Breast epithelium (tissue), 4 donors: ENCODE data around the gene SERPINA9. TPM values are rescaled to one million over a fixed set of nuclear protein-coding genes. Genes with fewer than 3 reads are reported as not detected.

Experiments
- DNase-seq, 2 donors: peaks; one replicate each; pipeline ENCODE4 v3.0.0-alpha.2; 2019; ENCODE audit warnings: low spot score in 2 of 2
- H3K27ac ChIP-seq, 2 donors: fragments of 200-600 bp; sonication (generic) in 1 of 2; one replicate each; pipeline ENCODE4 v1.5.1; 2016 to 2019; ENCODE audit warnings: mild to moderate bottlenecking in 1 of 2
- H3K27me3 ChIP-seq, 2 donors: fragments of 200-600 bp; sonication (generic) in 1 of 2; one replicate each; pipeline versions ENCODE4 v1.5.1 to v1.6.0; 2017 to 2019; ENCODE audit warnings: control low read depth in 1 of 2, mild to moderate bottlenecking in 1 of 2
- H3K36me3 ChIP-seq: fragments of 200-600 bp; one replicate; pipeline ENCODE4 v1.5.1; 2019
- H3K4me1 ChIP-seq, 2 donors: fragments of 200-600 bp; sonication (generic); one replicate each; pipeline ENCODE4 v1.5.1; 2016 to 2019; ENCODE audit warnings: control low read depth in 1 of 2
- H3K4me3 ChIP-seq, 3 donors: fragments of 200-600 bp; sonication (generic); 1 replicate in 2 of 3; 2 replicates in 1 of 3; pipeline ENCODE4 v1.5.1; 2016 to 2019; ENCODE audit warnings: mild to moderate bottlenecking in 3 of 3, moderate library complexity in 2 of 3
- H3K9me3 ChIP-seq, 2 donors: fragments of 200-600 bp; sonication (generic) in 1 of 2; one replicate each; pipeline ENCODE4 v1.5.1; 2016 to 2019; ENCODE audit warnings: control low read depth in 1 of 2
- CTCF ChIP-seq, 3 donors: fragments of 450-650 bp; IDR thresholded peaks; one replicate each; pipeline ENCODE4 v1.5.1; 2016 to 2017; ENCODE audit warnings: antibody characterized with exemption in 3 of 3, mild to moderate bottlenecking in 3 of 3, moderate library complexity in 3 of 3
- POLR2A ChIP-seq: fragments of 450-650 bp; IDR thresholded peaks from one replicate; pipeline ENCODE4 v1.6.1; 2016; ENCODE audit warnings: antibody characterized with exemption, mild to moderate bottlenecking, moderate library complexity
- POLR2AphosphoS5 ChIP-seq, 3 donors: sonication (generic); formaldehyde crosslinking; IDR thresholded peaks; one replicate each; pipeline ENCODE4 v1.6.1; 2017; ENCODE audit warnings: antibody characterized with exemption in 3 of 3
- intact Hi-C: fragments of 100-400 bp; cut with DNase I; formaldehyde crosslinking; loops from one replicate; pipeline ENCODE4 v1.15.1; 2023; ENCODE audit warnings: low total_unique reads
- total RNA-seq, 3 donors: library from RNA; depleted of rRNA; stranded (reverse); fragments of >200 nt; gene quantifications; one replicate each; pipeline ENCODE4 v1.1.0, GENCODE V29; 2016

Gene SERPINA9
- total RNA-seq, 3 donors from 2014 or later: not detected

GRCh38 chr14:94501588-94502516 lies 25.9 kb upstream of the SERPINA9 start:
- no peaks in the 10 kb centered on the region for H3K36me3 ChIP-seq
- no peak overlapping the region for H3K4me3 ChIP-seq
- no peak for TF ChIP-seq CTCF (IDR thresholded peaks at IDR 0.05)
- peak in 1 of 3 donors; percentile 48 for TF ChIP-seq POLR2AphosphoS5 (IDR thresholded peaks at IDR 0.05)
- peak in 1 of 2 donors; percentile 47 for DNase-seq
- H3K27ac ChIP-seq: peak overlapping the region in 1 of 2 donors; percentile 48
- no peaks in the 10 kb centered on the region for H3K27me3 ChIP-seq
- no peaks in the 10 kb centered on the region for H3K9me3 ChIP-seq
- intact Hi-C loops: no loop called here
- no peaks in the 10 kb centered on the region for H3K4me1 ChIP-seq

- intact Hi-C loops: no loop called here
- DNase-seq: no peak
- Histone ChIP-seq H3K27me3 (no peaks in the 10 kb centered on the region), H3K27ac (no peak overlapping the region), H3K4me1 (no peaks in the 10 kb centered on the region), H3K36me3 (no peaks in the 10 kb centered on the region), H3K4me3 (no peak overlapping the region), H3K9me3 (no peaks in the 10 kb centered on the region)
- no peak for TF ChIP-seq POLR2AphosphoS5 (IDR thresholded peaks at IDR 0.05)
Measured at GRCh38 chr14:94500264-94500663, 24.3 kb upstream of the SERPINA9 start.

- no peaks in the 10 kb centered on the region for H3K4me1 ChIP-seq
- no peaks in the 10 kb centered on the region for H3K36me3 ChIP-seq
- peak in 1 of 2 donors; percentile 30 for DNase-seq
- H3K27ac ChIP-seq: no peak overlapping the region
- H3K9me3 ChIP-seq: no peaks in the 10 kb centered on the region
- TF ChIP-seq POLR2AphosphoS5 (IDR thresholded peaks at IDR 0.05) (no peak), CTCF (IDR thresholded peaks at IDR 0.05) (no peak), POLR2A (no peak)
- intact Hi-C loops: no loop called here
- H3K4me3 ChIP-seq: no peak overlapping the region
- no peaks in the 10 kb centered on the region for H3K27me3 ChIP-seq
Measured at GRCh38 chr14:94499673-94500072, 23.7 kb upstream of the SERPINA9 start.

GRCh38 chr14:94498215-94498614 lies 22.2 kb upstream of the SERPINA9 start:
- H3K27me3 ChIP-seq: no peaks in the 10 kb centered on the region
- H3K36me3 ChIP-seq: no peaks in the 10 kb centered on the region
- DNase-seq: no peak
- no peak overlapping the region for H3K4me3 ChIP-seq
- no peak for TF ChIP-seq CTCF (IDR thresholded peaks at IDR 0.05)
- no peak for TF ChIP-seq POLR2A
- TF ChIP-seq POLR2AphosphoS5 (IDR thresholded peaks at IDR 0.05): no peak
- intact Hi-C loops: no loop called here
- no peak overlapping the region for H3K27ac ChIP-seq
- no peaks in the 10 kb centered on the region for H3K4me1 ChIP-seq
- H3K9me3 ChIP-seq: no peaks in the 10 kb centered on the region

- Histone ChIP-seq H3K27me3 (no peaks in the 10 kb centered on the region), H3K36me3 (no peaks in the 10 kb centered on the region), H3K27ac (no peak overlapping the region), H3K4me3 (no peak overlapping the region), H3K9me3 (no peaks in the 10 kb centered on the region), H3K4me1 (no peaks in the 10 kb centered on the region)
- DNase-seq: peak in 1 of 2 donors; percentile 74
- intact Hi-C loops: no loop called here
- TF ChIP-seq POLR2A (no peak), POLR2AphosphoS5 (IDR thresholded peaks at IDR 0.05) (no peak), CTCF (IDR thresholded peaks at IDR 0.05) (no peak)
Measured at GRCh38 chr14:94494085-94494484, 18.1 kb upstream of the SERPINA9 start.
